Keratinocyte (primary cell): ENCODE data around the gene GARIN1A. TPM values are rescaled to one million over a fixed set of nuclear protein-coding genes. Genes with fewer than 3 reads are reported as not detected.
A peak's percentile ranks its signal among the peaks of the same experiment; 100 is the strongest.

Source experiments
- DNase-seq: peaks from one replicate; pipeline ENCODE4 v3.0.0-alpha.2; 2011; ENCODE audit warnings: low read depth, missing footprints, low spot score
- FAIRE-seq: peaks from 2 replicates; lab custom pipeline; 2011; peaks lifted over from hg19 to GRCh38; lab: Jason Lieb, UNC
- H2AFZ ChIP-seq: 2 replicates; pipeline ENCODE4 v1.6.0; 2012; ENCODE audit warnings: low read length, control low read depth, inconsistent platforms; ENCODE audit not compliant: control insufficient read depth
- H3K27ac ChIP-seq: 2 replicates; pipeline ENCODE4 v1.5.1; 2011; ENCODE audit warnings: low read length; ENCODE audit not compliant: control insufficient read depth, insufficient read depth
- H3K27me3 ChIP-seq: 3 replicates; pipeline ENCODE4 v1.6.0; 2011; ENCODE audit warnings: low read length; ENCODE audit not compliant: control insufficient read depth, insufficient read depth; ENCODE audit errors: extremely low read depth
- H3K36me3 ChIP-seq, 2 experiments: 2 replicates in 1 of 2; 3 replicates in 1 of 2; pipeline ENCODE4 v1.5.1; 2011; ENCODE audit warnings: low read length in 2 of 2, mild to moderate bottlenecking in 1 of 2; ENCODE audit not compliant: control insufficient read depth in 2 of 2, insufficient read depth in 2 of 2; ENCODE audit errors: extremely low read depth in 1 of 2
- H3K4me1 ChIP-seq: 3 replicates; pipeline ENCODE4 v1.5.1; 2011; ENCODE audit warnings: low read length; ENCODE audit not compliant: control insufficient read depth, insufficient read depth; ENCODE audit errors: extremely low read depth
- H3K4me2 ChIP-seq: 3 replicates; pipeline ENCODE4 v1.6.0; 2011; ENCODE audit warnings: low read depth, low read length; ENCODE audit not compliant: control insufficient read depth, insufficient read depth; ENCODE audit errors: extremely low read depth
- H3K4me3 ChIP-seq, 3 experiments: fragments of 200-600 bp in 1 of 3; sonication (generic) in 1 of 3; 2 replicates in 2 of 3; 3 replicates in 1 of 3; pipeline ENCODE4 v1.5.1; 2011 to 2016; ENCODE audit warnings: low read length in 3 of 3, mild to moderate bottlenecking in 3 of 3, control low read depth in 2 of 3, inconsistent platforms in 1 of 3, low read depth in 1 of 3, mixed read lengths in 1 of 3, mixed run types in 1 of 3, moderate library complexity in 1 of 3; ENCODE audit not compliant: control insufficient read depth in 2 of 3, insufficient read depth in 2 of 3; ENCODE audit errors: extremely low read depth in 1 of 3
- H3K79me2 ChIP-seq: 2 replicates; pipeline ENCODE4 v1.6.0; 2012; ENCODE audit warnings: low read length; ENCODE audit not compliant: control insufficient read depth, insufficient read depth
- H3K9ac ChIP-seq: 3 replicates; pipeline ENCODE4 v1.6.0; 2011; ENCODE audit warnings: low read length; ENCODE audit not compliant: control insufficient read depth, insufficient read depth; ENCODE audit errors: extremely low read depth
- H3K9me1 ChIP-seq: 3 replicates; pipeline ENCODE4 v1.6.0; 2011; ENCODE audit warnings: low read length; ENCODE audit not compliant: control insufficient read depth, insufficient read depth; ENCODE audit errors: extremely low read depth
- H3K9me3 ChIP-seq: 2 replicates; pipeline ENCODE4 v1.5.1; 2012; ENCODE audit warnings: low read depth, low read length; ENCODE audit not compliant: control insufficient read depth
- H4K20me1 ChIP-seq: 3 replicates; pipeline ENCODE4 v1.6.0; 2011; ENCODE audit warnings: low read length; ENCODE audit not compliant: control insufficient read depth, insufficient read depth; ENCODE audit errors: extremely low read depth
- CTCF ChIP-seq, 3 experiments: IDR thresholded peaks in 1 of 3; conservative IDR thresholded peaks in 1 of 3; optimal IDR thresholded peaks in 1 of 3; 2 replicates in 2 of 3; 3 replicates in 1 of 3; pipeline versions ENCODE3 to v1.5.1; 2011; ENCODE audit warnings: low read length in 3 of 3, mild to moderate bottlenecking in 3 of 3, moderate library complexity in 2 of 3, control low read depth in 1 of 3, inconsistent platforms in 1 of 3; ENCODE audit not compliant: insufficient read depth in 2 of 3; ENCODE audit errors: extremely low read depth in 1 of 3
- EZH2 ChIP-seq: IDR thresholded peaks from one replicate; pipeline ENCODE4 v1.6.1; 2012; ENCODE audit warnings: inconsistent platforms, mild to moderate bottlenecking, low read length, moderate library complexity
- dilution Hi-C: fragments of 300-500 bp; cut with MboI; formaldehyde crosslinking; loops from one replicate; pipeline ENCODE4 v1.7.0; 2020; ENCODE audit warnings: low sequenced_read_pairs; ENCODE audit not compliant: extremely low pct_ligation_motif_present
- polyA plus RNA-seq, 5 experiments: library from polyadenylated mRNA; depleted of rRNA in 3 of 5; stranded (reverse) in 3 of 5; stranded (forward) in 1 of 5; unstranded in 1 of 5; fragments of >200 nt; gene quantifications; 1 replicate in 1 of 5; 2 replicates in 3 of 5; 3 replicates in 1 of 5; pipeline versions ENCODE4 v1.2.1 to v1.2.3, GENCODE V29; 2011 to 2012; ENCODE audit warnings: missing spikeins in 2 of 5, low read depth in 1 of 5, low replicate concordance in 1 of 5

Gene GARIN1A
- polyA plus RNA-seq, 1 donor (not counting 4 experiments of a cell fraction or from before 2014, with no cell fraction given), result 0.69 TPM

GRCh38 chr7:128710481-128710880, 38.4 kb downstream of the GARIN1A start:
- no peak for TF ChIP-seq EZH2
- no peak for TF ChIP-seq CTCF (optimal IDR thresholded peaks at IDR 0.05 in 1 of 3, IDR thresholded peaks at IDR 0.05 in 1 of 3, conservative IDR thresholded peaks at IDR 0.05 in 1 of 3; ENCODE audit: extremely low read depth in 1 of 3, insufficient read depth in 2 of 3, low read length in 3 of 3)
- H3K79me2 ChIP-seq, result no peaks in the 10 kb centered on the region
- dilution Hi-C loops, result no loop called here
- H4K20me1 ChIP-seq, result no peaks in the 10 kb centered on the region
- no peak for DNase-seq
- H3K4me1 ChIP-seq, result peaks cover 37% of the 10 kb centered on the region
- no peak overlapping the region for H3K9ac ChIP-seq
- no peaks in the 10 kb centered on the region for H3K9me1 ChIP-seq
- H2AFZ ChIP-seq, result no peak overlapping the region
- FAIRE-seq, result no peak
- H3K27ac ChIP-seq, result no peak overlapping the region
- no peaks in the 10 kb centered on the region for H3K27me3 ChIP-seq
- H3K4me2 ChIP-seq, result no peak overlapping the region
- no peak overlapping the region for H3K4me3 ChIP-seq
- H3K9me3 ChIP-seq, result no peaks in the 10 kb centered on the region
- no peaks in the 10 kb centered on the region for H3K36me3 ChIP-seq

DNA sequence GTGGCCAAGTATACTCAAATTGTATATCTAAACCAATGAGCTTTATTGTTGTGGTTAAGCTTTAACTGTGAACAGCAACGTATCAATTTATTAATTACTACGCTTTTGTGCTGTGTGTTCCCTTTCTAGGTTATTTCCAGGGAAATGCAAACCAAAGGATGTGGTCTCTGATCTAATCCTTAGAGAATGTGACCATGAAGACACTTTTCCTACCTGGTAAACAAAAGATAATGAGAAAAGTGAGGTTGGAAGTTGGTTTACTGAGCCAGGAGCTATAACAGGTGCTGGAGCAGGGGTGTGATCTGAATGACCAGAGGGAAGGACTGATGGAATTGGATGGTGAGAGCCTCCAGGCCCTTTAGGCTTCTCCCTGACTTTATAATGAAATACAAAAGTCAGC, 41.7 kb downstream of the GARIN1A start:
- peak; percentile 58 for DNase-seq
- dilution Hi-C loops, result no loop called here
- Histone ChIP-seq H2AFZ (no peak overlapping the region), H3K9me1 (no peaks in the 10 kb centered on the region), H3K9me3 (no peaks in the 10 kb centered on the region), H3K79me2 (no peaks in the 10 kb centered on the region), H3K27ac (peak overlapping the region; percentile 51), H3K27me3 (no peaks in the 10 kb centered on the region), H3K4me1 (peaks cover 29% of the 10 kb centered on the region), H3K4me3 (no peak overlapping the region), H3K36me3 (no peaks in the 10 kb centered on the region), H4K20me1 (no peaks in the 10 kb centered on the region), H3K4me2 (peak overlapping the region; percentile 40), H3K9ac (no peak overlapping the region)
- peak; percentile 67 for FAIRE-seq
- TF ChIP-seq EZH2 (no peak), CTCF (optimal IDR thresholded peaks at IDR 0.05 in 1 of 3, IDR thresholded peaks at IDR 0.05 in 1 of 3, conservative IDR thresholded peaks at IDR 0.05 in 1 of 3; ENCODE audit: extremely low read depth in 1 of 3, insufficient read depth in 2 of 3, low read length in 3 of 3) (no peak)
